GM12878 (cell line): ENCODE measurements around the gene AGTPBP1. TPM values are rescaled to one million over a fixed set of nuclear protein-coding genes. Genes with fewer than 3 reads are reported as not detected.

Experiments used
- BACH1 ChIP-seq: fragments of 450-650 bp; IDR thresholded peaks from 2 replicates; pipeline ENCODE4 v1.6.1; 2017; ENCODE audit warnings: mild to moderate bottlenecking, borderline replicate concordance
- EP300 ChIP-seq, 2 experiments: fragments of 150-350 bp in 1 of 2; IDR thresholded peaks; 2 replicates each; pipeline ENCODE4 v1.6.1; 2011 to 2012; ENCODE audit warnings: low read depth in 2 of 2, low read length in 2 of 2, borderline replicate concordance in 1 of 2, improper control_type of control experiment in 1 of 2, inconsistent platforms in 1 of 2; ENCODE audit not compliant: control insufficient read depth in 1 of 2
- FOXM1 ChIP-seq: IDR thresholded peaks from 2 replicates; pipeline ENCODE4 v1.6.1; 2012; ENCODE audit warnings: low read depth, mild to moderate bottlenecking, inconsistent platforms, low read length, moderate library complexity
- GATAD2B ChIP-seq: fragments of 450-650 bp; conservative IDR thresholded peaks from 2 replicates; pipeline ENCODE4 v1.6.1; 2017; ENCODE audit warnings: low read depth, mild to moderate bottlenecking, moderate library complexity
- IRF4 ChIP-seq: IDR thresholded peaks from 2 replicates; pipeline ENCODE4 v1.6.1; 2011; ENCODE audit warnings: low read depth, low read length
- MTA2 ChIP-seq: fragments of 450-650 bp; IDR thresholded peaks from 2 replicates; pipeline ENCODE4 v1.6.1; 2016; ENCODE audit warnings: low read depth, mild to moderate bottlenecking, moderate library complexity
- MXI1 ChIP-seq: fragments of 150-350 bp; IDR thresholded peaks from 2 replicates; pipeline ENCODE4 v1.6.1; 2011; ENCODE audit warnings: low read depth, mild to moderate bottlenecking, inconsistent platforms, low read length, improper control_type of control experiment
- NFXL1 ChIP-seq: fragments of 450-650 bp; IDR thresholded peaks from 2 replicates; pipeline ENCODE4 v1.6.1; 2017; ENCODE audit warnings: antibody characterized with exemption, mild to moderate bottlenecking, borderline replicate concordance
- NR2C2 ChIP-seq: IDR thresholded peaks from 2 replicates; pipeline ENCODE4 v1.6.1; 2011; ENCODE audit warnings: borderline replicate concordance, low read depth; ENCODE audit not compliant: control insufficient read depth, insufficient read length
- PAX5 ChIP-seq: IDR thresholded peaks from 2 replicates; pipeline ENCODE4 v1.6.1; 2011; ENCODE audit warnings: low read depth, low read length, borderline replicate concordance
- SMC3 ChIP-seq: IDR thresholded peaks from 2 replicates; pipeline ENCODE4 v1.6.1; 2011; ENCODE audit warnings: low read length, improper control_type of control experiment, borderline replicate concordance
- STAT1 ChIP-seq: fragments of 450-650 bp; conservative IDR thresholded peaks from 2 replicates; pipeline ENCODE4 v1.6.1; 2014; ENCODE audit warnings: antibody characterized with exemption, mild to moderate bottlenecking
- SUPT20H ChIP-seq: IDR thresholded peaks from 2 replicates; pipeline ENCODE4 v1.6.1; 2011; ENCODE audit warnings: low read depth, mild to moderate bottlenecking, low read length, moderate library complexity, borderline replicate concordance; ENCODE audit not compliant: control insufficient read depth
- TAF1 ChIP-seq: IDR thresholded peaks from 2 replicates; pipeline ENCODE4 v1.6.1; 2011; ENCODE audit warnings: mild to moderate bottlenecking, low read depth, low read length, borderline replicate concordance
- TBL1XR1 ChIP-seq: IDR thresholded peaks from 2 replicates; pipeline ENCODE4 v1.6.1; 2012; ENCODE audit warnings: low read depth, low read length, improper control_type of control experiment
- YBX1 ChIP-seq: fragments of 450-650 bp; IDR thresholded peaks from 2 replicates; pipeline ENCODE4 v1.6.1; 2016; ENCODE audit warnings: antibody characterized with exemption
- YY1 ChIP-seq: IDR thresholded peaks from 2 replicates; pipeline ENCODE4 v1.6.1; 2011; ENCODE audit warnings: low read depth, mild to moderate bottlenecking, low read length
- ZBTB40 ChIP-seq: fragments of 450-650 bp; IDR thresholded peaks from 2 replicates; pipeline ENCODE4 v1.6.1; 2016; ENCODE audit warnings: mild to moderate bottlenecking, moderate library complexity, borderline replicate concordance
- ZNF384 ChIP-seq: IDR thresholded peaks from 2 replicates; pipeline ENCODE4 v1.6.1; 2012; ENCODE audit warnings: low read depth, mild to moderate bottlenecking, low read length, improper control_type of control experiment, borderline replicate concordance
- ZNF622 ChIP-seq: fragments of 450-650 bp; IDR thresholded peaks from 2 replicates; pipeline ENCODE4 v1.6.1; 2017; ENCODE audit warnings: mild to moderate bottlenecking, inconsistent platforms
- polyA plus RNA-seq, 11 experiments: library from polyadenylated mRNA; depleted of rRNA in 4 of 11; unstranded in 6 of 11; stranded (reverse) in 5 of 11; fragments of >200 nt; fragmentation: Nextera tagmentation in 4 of 11; fragmentation: Illumina TruSeq in 1 of 11; extraction: Ambion mirVana in 4 of 11; extraction: Trizol in 1 of 11; gene quantifications; 1 replicate in 1 of 11; 2 replicates in 10 of 11; pipeline versions ENCODE4 v1.2.1 to v1.2.3, GENCODE V29; 2011 to 2016; ENCODE audit warnings: inconsistent platforms in 2 of 11, missing spikeins in 2 of 11, low read depth in 1 of 11
- total RNA-seq, 4 experiments: library from RNA; depleted of rRNA in 3 of 4; stranded (reverse); fragments of >200 nt in 3 of 4; fragmentation: Illumina TruSeq in 1 of 4; extraction: Trizol in 1 of 4; gene quantifications; 2 replicates each; pipeline versions ENCODE4 v1.2.1 to v1.2.3, GENCODE V29; 2013 to 2021

AGTPBP1 gene
- total and polyA plus RNA-seq, 10 of the 15 experiments (the other 5 are each of a cell fraction or from before 2014, with no cell fraction given), result 6.1 to 35.2 (median 20.0) TPM

GRCh38 chr9:85715587-85715986 lies 26.2 kb downstream of the AGTPBP1 start (continued):
- TF ChIP-seq MXI1 (no peak), TBL1XR1 (no peak), TAF1 (no peak), YBX1 (no peak), PAX5 (0 out of 2 replicates have a peak, but pooled peaks have one; percentile 7), NFXL1 (no peak), ZNF622 (no peak), STAT1 (no peak), SUPT20H (no peak), YY1 (no peak), MTA2 (peak; percentile 44; the same call in 1 of the 2 replicates), NR2C2 (no peak), SMC3 (no peak), ZNF384 (peak; percentile 80), IRF4 (0 out of 2 replicates have a peak, but pooled peaks have one; percentile 31), BACH1 (no peak), ZBTB40 (no peak), GATAD2B (no peak), FOXM1 (0 out of 2 replicates have a peak, but pooled peaks have one; percentile 3), EP300 (IDR thresholded peaks at IDR 0.05; ENCODE audit: borderline replicate concordance in 1 of 2, control insufficient read depth in 1 of 2, low read depth in 2 of 2, low read length in 2 of 2) (peak in 1 of 2 experiments; percentile 53; a peak in 1 of 4 replicates)
- TF ChIP-seq, all 136 proteins: peak for 12
